Coronary artery (tissue), 2 donors: ENCODE results near the gene MAGEA4.

Experiments used
- DNase-seq: peaks from one replicate; pipeline ENCODE4 v3.0.0-alpha.2; 2017; ENCODE audit warnings: low spot score
- H3K27ac ChIP-seq, 2 donors: fragments of 200-600 bp; sonication (generic); one replicate each; pipeline ENCODE4 v1.5.1; 2016 to 2019
- H3K4me3 ChIP-seq: fragments of 200-600 bp; sonication (generic); 2 replicates; pipeline ENCODE4 v1.5.1; 2016; ENCODE audit warnings: mild to moderate bottlenecking, moderate library complexity
- TF ChIP-seq, protein P1 (sequence below): fragments of 200-600 bp; sonication (generic); IDR thresholded peaks from one replicate; pipeline ENCODE4 v1.5.1; 2019; ENCODE audit warnings: antibody characterized with exemption

MAGEA4 gene, protein sequence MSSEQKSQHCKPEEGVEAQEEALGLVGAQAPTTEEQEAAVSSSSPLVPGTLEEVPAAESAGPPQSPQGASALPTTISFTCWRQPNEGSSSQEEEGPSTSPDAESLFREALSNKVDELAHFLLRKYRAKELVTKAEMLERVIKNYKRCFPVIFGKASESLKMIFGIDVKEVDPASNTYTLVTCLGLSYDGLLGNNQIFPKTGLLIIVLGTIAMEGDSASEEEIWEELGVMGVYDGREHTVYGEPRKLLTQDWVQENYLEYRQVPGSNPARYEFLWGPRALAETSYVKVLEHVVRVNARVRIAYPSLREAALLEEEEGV

DNA sequence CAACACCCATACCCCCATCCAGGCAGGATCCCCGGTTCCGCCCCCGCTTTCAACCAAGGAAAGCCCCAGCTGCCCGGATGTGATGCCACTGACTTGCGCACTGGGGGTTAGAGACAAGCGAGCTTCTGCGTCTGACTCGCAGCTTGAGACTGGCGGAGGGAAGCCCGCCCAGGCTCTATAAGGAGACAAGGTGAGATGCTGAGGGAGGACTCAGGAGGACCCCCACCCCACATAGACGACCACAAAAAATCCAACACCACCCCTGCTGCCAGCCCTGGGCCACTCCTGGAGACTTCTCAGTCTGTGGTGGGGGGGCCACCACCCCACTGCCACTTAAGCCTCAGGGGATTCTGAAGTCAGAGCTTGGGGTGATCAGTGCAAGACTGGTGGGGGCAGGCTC is at the start of gene MAGEA4:
Gene MAGEA4 (plus strand): TSS at position 110 of the 400 bp plus-strand sequence. CDS start 10,776 bp downstream, outside the sequence.
- Histone ChIP-seq H3K27ac (no peak within 1 kb of the TSS), H3K4me3 (no peak within 1 kb of the TSS)
- no peak for DNase-seq
- TF ChIP-seq, protein P1, sequence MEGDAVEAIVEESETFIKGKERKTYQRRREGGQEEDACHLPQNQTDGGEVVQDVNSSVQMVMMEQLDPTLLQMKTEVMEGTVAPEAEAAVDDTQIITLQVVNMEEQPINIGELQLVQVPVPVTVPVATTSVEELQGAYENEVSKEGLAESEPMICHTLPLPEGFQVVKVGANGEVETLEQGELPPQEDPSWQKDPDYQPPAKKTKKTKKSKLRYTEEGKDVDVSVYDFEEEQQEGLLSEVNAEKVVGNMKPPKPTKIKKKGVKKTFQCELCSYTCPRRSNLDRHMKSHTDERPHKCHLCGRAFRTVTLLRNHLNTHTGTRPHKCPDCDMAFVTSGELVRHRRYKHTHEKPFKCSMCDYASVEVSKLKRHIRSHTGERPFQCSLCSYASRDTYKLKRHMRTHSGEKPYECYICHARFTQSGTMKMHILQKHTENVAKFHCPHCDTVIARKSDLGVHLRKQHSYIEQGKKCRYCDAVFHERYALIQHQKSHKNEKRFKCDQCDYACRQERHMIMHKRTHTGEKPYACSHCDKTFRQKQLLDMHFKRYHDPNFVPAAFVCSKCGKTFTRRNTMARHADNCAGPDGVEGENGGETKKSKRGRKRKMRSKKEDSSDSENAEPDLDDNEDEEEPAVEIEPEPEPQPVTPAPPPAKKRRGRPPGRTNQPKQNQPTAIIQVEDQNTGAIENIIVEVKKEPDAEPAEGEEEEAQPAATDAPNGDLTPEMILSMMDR, result no peak

DNA sequence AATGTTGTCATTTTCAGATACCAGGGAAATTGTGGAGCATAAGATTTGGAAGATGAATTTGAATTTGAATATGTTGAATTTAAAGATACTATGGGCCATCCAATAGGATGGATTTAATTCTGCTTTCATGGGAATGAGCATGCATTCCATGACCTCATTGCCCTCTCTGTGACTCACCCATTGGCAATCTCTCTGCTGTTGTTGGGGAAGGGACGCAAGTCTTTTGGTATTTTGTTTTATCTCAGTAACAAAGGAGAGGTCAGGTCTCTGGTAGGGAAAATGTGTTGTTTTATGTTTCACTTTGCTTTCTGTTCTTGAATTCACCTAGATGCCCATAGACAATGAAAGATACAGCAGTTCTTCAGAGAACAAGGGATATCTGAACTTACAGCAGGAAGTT is 42.1 kb upstream of the MAGEA4 start:
- TF ChIP-seq, protein P1, result no peak
- no peak for DNase-seq
- no peak overlapping the region for H3K27ac ChIP-seq
- H3K4me3 ChIP-seq, result no peak overlapping the region

DNA sequence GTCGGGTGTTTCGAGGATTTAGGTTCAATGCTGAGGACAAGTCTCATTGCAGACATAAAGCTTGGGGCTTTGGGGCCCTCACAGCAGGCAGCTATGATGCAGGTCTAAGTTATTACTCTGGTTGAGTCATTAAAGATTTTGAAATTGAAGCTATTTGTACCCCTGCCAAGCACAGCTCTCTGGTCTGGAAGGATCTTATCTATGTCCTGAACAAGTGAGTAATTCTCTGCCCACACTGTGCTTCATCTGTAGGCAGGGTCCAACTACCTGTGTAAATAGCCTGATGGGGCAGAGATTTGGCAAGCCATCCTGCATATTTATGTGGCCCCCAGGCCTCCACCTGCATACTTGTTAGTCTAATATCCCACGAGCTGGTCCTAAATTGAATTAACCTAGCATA is 41.4 kb upstream of the MAGEA4 start:
- H3K4me3 ChIP-seq, result no peak overlapping the region
- TF ChIP-seq, protein P1, result no peak
- H3K27ac ChIP-seq, result no peak overlapping the region
- DNase-seq, result no peak

DNA sequence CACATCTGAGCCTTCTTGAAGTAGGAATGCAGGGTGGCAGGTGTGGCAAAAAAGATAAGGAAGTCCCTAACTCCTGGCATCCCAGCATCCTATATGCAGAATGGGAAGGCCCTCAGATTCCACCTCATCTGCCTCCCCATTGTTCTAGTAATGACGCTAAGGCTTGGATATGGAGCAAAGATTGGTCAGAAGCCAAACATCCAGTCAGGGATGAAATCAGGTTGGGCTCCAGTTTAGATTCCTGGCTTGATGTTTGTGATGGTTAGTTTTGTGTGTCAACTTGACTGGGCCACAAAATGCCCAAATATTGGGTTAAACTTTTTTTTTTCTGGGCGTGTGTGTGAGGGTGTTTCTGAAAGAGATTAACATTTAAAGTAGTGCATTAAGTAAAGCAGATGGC is 39.6 kb upstream of the MAGEA4 start:
- H3K27ac ChIP-seq, result no peak overlapping the region
- TF ChIP-seq, protein P1, result no peak
- no peak overlapping the region for H3K4me3 ChIP-seq
- no peak for DNase-seq

DNA sequence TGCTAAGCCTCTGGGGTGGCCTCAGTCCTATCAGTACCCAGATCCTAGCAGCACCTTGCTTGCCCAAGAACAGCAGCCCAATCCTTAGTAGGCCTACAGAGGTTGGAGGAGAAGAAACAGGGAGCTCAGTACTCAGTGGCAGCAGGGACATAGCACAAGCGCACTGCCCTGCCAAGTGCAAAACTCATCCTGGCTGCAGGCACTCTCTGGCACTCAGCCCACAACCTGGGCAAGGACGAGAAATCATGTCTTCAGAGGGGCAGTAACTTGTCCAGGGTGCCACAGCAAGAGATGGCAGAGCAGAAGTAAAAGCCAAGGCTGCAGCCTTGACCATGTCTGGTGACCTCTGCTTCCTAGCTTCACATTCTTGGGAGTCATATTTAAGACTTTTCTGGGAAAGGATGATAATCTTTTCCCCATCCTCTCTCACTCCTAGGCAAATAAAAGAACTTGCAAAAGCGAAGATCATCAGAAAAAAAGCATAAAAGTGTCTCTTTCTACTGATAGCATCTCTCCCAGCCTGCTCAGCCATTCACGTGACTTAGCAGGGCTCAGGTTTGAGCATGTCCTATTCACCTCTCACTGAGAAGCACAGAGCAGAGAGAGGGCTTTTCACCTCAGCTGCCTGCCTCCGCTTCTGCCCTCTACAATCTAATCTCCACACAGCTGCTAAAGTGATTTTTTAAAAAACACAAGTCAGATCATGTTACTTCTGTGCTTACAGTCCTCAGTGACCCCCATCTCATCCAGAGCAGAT is 37.2 kb upstream of the MAGEA4 start:
- DNase-seq, result no peak
- TF ChIP-seq, protein P1, result no peak
- H3K4me3 ChIP-seq, result no peak overlapping the region
- H3K27ac ChIP-seq, result no peak overlapping the region

DNA sequence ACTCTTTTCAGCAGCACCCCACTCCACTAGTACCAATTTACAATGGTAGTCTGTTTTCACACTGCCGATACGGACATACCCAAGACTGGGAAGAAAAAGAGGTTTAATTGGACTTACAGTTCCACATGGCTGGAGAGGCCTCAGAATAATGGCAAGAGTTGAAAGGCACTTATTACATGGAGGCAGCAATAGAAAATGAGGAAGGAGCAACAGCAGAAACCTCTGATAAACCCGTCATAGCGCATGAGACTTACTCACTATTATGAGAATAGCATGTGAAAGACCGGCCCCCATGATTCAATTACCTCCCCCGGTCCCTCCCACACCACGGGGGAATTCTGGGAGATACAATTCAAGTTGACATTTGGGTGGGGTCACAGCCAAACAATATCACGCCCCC is 34.1 kb upstream of the MAGEA4 start:
- TF ChIP-seq, protein P1, result no peak
- H3K27ac ChIP-seq, result no peak overlapping the region
- H3K4me3 ChIP-seq, result no peak overlapping the region
- no peak for DNase-seq

DNA sequence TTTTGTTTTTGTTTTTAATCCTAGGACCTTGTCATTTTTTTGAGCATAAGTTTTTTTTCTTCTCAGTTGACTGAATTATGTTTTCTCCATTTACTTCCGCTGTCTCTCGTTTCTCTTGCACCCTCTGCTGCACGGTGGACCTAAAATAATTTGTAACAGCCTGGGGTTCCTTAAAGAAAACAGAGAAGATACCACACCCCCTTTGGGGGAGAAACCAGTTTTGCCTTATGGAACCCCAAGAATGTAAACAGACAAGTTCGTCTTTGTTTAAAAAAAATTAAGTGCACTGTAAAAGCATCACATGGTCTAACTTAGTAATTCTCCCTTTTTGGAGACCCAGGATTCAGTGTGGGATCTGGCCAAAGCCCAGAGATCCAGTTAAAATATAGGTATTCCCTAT is 32.8 kb upstream of the MAGEA4 start:
- no peak overlapping the region for H3K4me3 ChIP-seq
- no peak overlapping the region for H3K27ac ChIP-seq
- DNase-seq, result no peak
- TF ChIP-seq, protein P1, result no peak
